K562 (cell line): ENCODE data around the gene USP13. TPM values are rescaled to one million over a fixed set of nuclear protein-coding genes. Genes with fewer than 3 reads are reported as not detected.

Experiments
- ARID4B ChIP-seq: sonication (generic); formaldehyde crosslinking; IDR thresholded peaks from 2 replicates; pipeline ENCODE4 v1.8.0; 2022; ENCODE audit warnings: mild to moderate bottlenecking, missing genetic modification reagents
- CC2D1A ChIP-seq: fragments of 450-650 bp; IDR thresholded peaks from 2 replicates; pipeline ENCODE4 v1.6.1; 2017; ENCODE audit warnings: mild to moderate bottlenecking
- CTBP1 ChIP-seq: fragments of 450-650 bp; IDR thresholded peaks from 2 replicates; pipeline ENCODE4 v1.6.1; 2016; ENCODE audit warnings: borderline replicate concordance
- ELF1 ChIP-seq: fragments of 200-800 bp; sonication (Bioruptor generic); IDR thresholded peaks from 2 replicates; pipeline ENCODE4 v1.6.1; 2016; ENCODE audit warnings: missing genetic modification characterization, missing compliant biosample characterization
- RAD21 ChIP-seq, 2 experiments: fragments of 250-450 bp in 1 of 2; fragments of 450-650 bp in 1 of 2; sonication (Bioruptor Pico) in 1 of 2; formaldehyde crosslinking in 1 of 2; IDR thresholded peaks in 1 of 2; conservative IDR thresholded peaks in 1 of 2; 2 replicates each; pipeline versions ENCODE4 v1.4.0 to v1.8.0; 2020 to 2022; ENCODE audit warnings: mild to moderate bottlenecking in 2 of 2, moderate library complexity in 1 of 2
- REST ChIP-seq, 2 experiments: fragments of 450-650 bp; formaldehyde crosslinking in 1 of 2; IDR thresholded peaks; 2 replicates each; pipeline versions ENCODE4 v1.4.0 to v1.6.1; 2014 to 2020; ENCODE audit warnings: mild to moderate bottlenecking in 2 of 2, borderline replicate concordance in 1 of 2, low read depth in 1 of 2
- RUNX1 ChIP-seq: sonication (generic); IDR thresholded peaks from 2 replicates; pipeline ENCODE4 v1.6.1; 2016; ENCODE audit warnings: antibody characterized with exemption, low read depth
- ZNF263 ChIP-seq: sonication (generic); formaldehyde crosslinking; IDR thresholded peaks from 2 replicates; pipeline ENCODE4 v1.8.0; 2022; ENCODE audit warnings: mild to moderate bottlenecking, missing genetic modification reagents, borderline replicate concordance
- polyA plus RNA-seq, 8 experiments: library from polyadenylated mRNA; depleted of rRNA in 4 of 8; stranded (reverse) in 5 of 8; unstranded in 3 of 8; fragments of >200 nt; fragmentation: Nextera tagmentation in 2 of 8; fragmentation: Illumina TruSeq in 1 of 8; extraction: Ambion mirVana in 2 of 8; extraction: Trizol in 1 of 8; gene quantifications; 2 replicates each; pipeline versions ENCODE4 v1.2.1 to v1.2.3, GENCODE V29; 2011 to 2014; ENCODE audit warnings: inconsistent platforms in 1 of 8, missing spikeins in 1 of 8
- total RNA-seq, 7 experiments: library from RNA; depleted of rRNA in 6 of 7; stranded (reverse); fragments of >200 nt in 6 of 7; fragmentation: Illumina TruSeq in 2 of 7; extraction: Trizol in 2 of 7; gene quantifications; 2 replicates each; pipeline versions ENCODE4 v1.2.1 to v1.2.3, GENCODE V29; 2011 to 2021; ENCODE audit warnings: low replicate concordance in 1 of 7
- TF ChIP-seq, protein P1 (sequence below), 2 experiments: IDR thresholded peaks; 2 replicates each; pipeline ENCODE4 v1.6.1; 2011; ENCODE audit warnings: borderline replicate concordance in 1 of 2, control low read depth in 1 of 2, low read depth in 1 of 2, low read length in 1 of 2, mild to moderate bottlenecking in 1 of 2, mixed read lengths in 1 of 2, moderate library complexity in 1 of 2; ENCODE audit not compliant: insufficient read depth in 1 of 2, insufficient read length in 1 of 2, poor library complexity in 1 of 2, severe bottlenecking in 1 of 2; ENCODE audit errors: extremely low read depth in 1 of 2

USP13 gene
- total and polyA plus RNA-seq, 9 of the 15 experiments (the other 6 are each of a cell fraction or from before 2014, with no cell fraction given), result 0.11 to 2.3 (median 0.51) TPM

DNA sequence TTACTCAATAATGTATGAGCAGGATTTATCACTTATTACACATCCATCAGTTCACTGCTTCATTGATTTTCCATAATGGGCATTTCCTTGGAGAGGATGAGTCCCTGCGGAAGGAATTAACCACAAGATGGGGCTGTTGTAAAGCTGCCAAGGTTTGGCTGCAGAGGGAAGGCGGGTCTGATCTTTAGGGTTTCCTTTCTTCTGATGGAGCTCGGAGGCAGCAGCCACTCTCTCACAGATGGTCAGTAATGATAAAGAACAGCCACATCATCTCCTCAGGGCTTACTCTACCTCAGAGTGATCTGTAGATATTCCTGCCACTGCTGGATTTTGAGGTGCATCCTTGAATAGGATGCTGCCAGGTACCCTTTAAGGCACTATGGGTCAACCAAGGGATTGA lies 115.2 kb downstream of the USP13 start (continued):
- no peak for TF ChIP-seq ARID4B (CRISPR knock-in tag)
- no peak for TF ChIP-seq RUNX1
- 0 out of 2 replicates have a peak, but pooled peaks have one; percentile 11 for TF ChIP-seq CC2D1A
- no peak for TF ChIP-seq ELF1 (tag)
- TF ChIP-seq RAD21 (CRISPR knock-in tag; conservative IDR thresholded peaks at IDR 0.05 in 1 of 2, IDR thresholded peaks at IDR 0.05 in 1 of 2), result peak; percentile 46 to 71
- TF ChIP-seq REST (IDR thresholded peaks at IDR 0.05; ENCODE audit: borderline replicate concordance), result peak; percentile 28; the same call in 1 of the 2 replicates
- TF ChIP-seq REST (CRISPR knock-in tag; IDR thresholded peaks at IDR 0.05; ENCODE audit: low read depth), result no peak
- no peak for TF ChIP-seq ZNF263
- TF ChIP-seq CTBP1, result peak; percentile 43; the same call in 1 of the 2 replicates
- TF ChIP-seq, protein P1, sequence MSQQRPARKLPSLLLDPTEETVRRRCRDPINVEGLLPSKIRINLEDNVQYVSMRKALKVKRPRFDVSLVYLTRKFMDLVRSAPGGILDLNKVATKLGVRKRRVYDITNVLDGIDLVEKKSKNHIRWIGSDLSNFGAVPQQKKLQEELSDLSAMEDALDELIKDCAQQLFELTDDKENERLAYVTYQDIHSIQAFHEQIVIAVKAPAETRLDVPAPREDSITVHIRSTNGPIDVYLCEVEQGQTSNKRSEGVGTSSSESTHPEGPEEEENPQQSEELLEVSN (IDR thresholded peaks at IDR 0.05; ENCODE audit: borderline replicate concordance in 1 of 2, extremely low read depth in 1 of 2, insufficient read depth in 1 of 2, insufficient read length in 1 of 2, low read depth in 1 of 2, low read length in 1 of 2, poor library complexity in 1 of 2, severe bottlenecking in 1 of 2), result no peak
